GM12872 (cell line): ENCODE results near the gene SPRR2A.

Source experiments
- TF ChIP-seq, protein P1 (sequence below): IDR thresholded peaks from 3 replicates; pipeline ENCODE4 v1.5.1; 2011; ENCODE audit warnings: low read depth, mild to moderate bottlenecking, low read length, moderate library complexity; ENCODE audit not compliant: insufficient read depth

Gene SPRR2A

GRCh38 chr1:153072806-153073726 lies 15.8 kb upstream of the SPRR2A start:
- TF ChIP-seq, protein P1, sequence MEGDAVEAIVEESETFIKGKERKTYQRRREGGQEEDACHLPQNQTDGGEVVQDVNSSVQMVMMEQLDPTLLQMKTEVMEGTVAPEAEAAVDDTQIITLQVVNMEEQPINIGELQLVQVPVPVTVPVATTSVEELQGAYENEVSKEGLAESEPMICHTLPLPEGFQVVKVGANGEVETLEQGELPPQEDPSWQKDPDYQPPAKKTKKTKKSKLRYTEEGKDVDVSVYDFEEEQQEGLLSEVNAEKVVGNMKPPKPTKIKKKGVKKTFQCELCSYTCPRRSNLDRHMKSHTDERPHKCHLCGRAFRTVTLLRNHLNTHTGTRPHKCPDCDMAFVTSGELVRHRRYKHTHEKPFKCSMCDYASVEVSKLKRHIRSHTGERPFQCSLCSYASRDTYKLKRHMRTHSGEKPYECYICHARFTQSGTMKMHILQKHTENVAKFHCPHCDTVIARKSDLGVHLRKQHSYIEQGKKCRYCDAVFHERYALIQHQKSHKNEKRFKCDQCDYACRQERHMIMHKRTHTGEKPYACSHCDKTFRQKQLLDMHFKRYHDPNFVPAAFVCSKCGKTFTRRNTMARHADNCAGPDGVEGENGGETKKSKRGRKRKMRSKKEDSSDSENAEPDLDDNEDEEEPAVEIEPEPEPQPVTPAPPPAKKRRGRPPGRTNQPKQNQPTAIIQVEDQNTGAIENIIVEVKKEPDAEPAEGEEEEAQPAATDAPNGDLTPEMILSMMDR = no peak

- TF ChIP-seq, protein P1 = no peak
These were observed 14.2 kb upstream of the SPRR2A start, which contains the start of gene SPRR2B for GRCh38 chr1:153071511-153071910. Gene SPRR2B (minus strand): TSS chr1:153071611. CDS start chr1:153070839, 772 bp downstream.

DNA sequence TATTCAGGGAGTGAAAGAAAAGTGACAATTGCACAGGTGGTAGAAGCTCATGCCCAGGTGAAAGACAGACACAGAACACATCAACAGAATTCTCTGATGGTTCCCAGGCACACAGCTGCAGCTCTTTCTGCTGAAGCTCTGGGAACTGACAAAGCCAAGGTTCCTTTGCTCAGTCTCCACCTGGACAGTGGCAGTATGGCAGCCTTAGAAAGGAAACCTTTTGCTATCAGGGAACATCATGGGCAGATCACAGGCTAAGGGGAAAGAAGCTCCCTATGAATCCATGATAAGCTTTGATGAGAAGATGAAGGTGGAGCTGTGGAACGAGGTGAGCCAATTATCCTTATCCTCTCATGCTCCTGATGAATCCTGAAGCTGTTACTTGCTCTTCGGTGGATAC lies 12.9 kb upstream of the SPRR2A start:
- TF ChIP-seq, protein P1 = no peak

DNA sequence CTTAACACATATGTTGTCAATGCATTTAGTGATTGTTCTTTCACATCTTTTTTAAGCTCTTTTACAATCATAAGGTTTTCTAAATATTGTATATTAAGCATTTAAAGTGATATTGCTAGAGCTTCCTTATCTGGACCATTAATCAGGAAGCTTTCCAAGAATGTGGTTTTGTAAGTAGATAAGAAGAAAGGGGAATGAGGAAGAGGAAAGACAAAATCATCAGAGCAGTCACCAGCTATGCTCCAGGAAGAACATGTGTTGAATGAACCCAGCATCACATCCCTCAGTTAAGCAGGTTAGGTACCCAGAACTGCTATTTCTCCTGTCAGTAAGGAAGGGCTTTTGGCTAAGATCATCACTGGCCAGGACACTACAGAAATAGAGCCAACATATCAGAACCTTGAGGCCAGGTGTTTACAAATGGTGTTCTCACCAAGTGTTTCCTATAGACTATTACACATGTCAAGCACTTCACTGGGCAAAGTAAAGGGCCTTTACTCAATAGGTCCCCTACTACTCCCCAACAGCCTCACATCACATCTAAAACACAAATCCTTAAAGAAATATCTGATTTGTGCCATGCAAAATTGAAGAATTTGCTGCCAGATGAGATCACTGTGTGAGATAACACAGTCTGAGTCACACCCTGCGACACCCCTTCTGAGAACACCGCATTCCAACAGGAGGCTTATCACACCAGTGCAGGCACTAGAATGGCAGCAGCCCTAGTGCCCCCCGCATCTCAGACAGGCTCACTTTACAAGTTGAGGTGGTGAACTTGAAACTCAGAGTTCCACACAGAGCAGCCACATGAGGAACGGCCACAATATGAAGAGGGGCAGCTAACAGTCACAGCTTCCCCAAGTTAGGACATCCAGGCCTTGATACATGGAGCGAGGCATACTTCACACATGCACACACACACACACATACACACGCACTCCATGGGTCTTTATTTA lies 1.8 kb upstream of the SPRR2A start:
- TF ChIP-seq, protein P1 = no peak

- TF ChIP-seq, protein P1 = peak; percentile 3; the same call in 1 of the 3 replicates
These were observed 842 bp upstream of the SPRR2A start for GRCh38 chr1:153058154-153058553.

DNA sequence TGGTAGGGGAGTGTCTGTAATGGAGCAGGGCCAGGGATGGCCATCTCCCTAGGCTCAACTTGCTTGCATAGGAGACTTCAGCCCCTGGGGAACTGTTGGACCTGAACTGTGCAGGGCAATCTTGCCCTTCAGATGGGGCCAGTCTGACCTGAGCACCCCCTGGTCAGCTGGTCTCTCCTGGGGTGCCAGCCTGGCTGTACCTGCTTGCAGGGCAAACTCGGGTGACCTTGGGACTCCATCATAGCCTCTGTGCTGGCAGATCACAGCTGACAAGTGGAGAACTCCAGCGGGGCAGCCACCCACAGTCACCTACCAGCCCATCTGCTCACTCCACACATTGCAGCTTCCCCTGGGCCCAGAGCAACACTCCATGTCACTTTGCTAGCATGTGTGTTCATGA lies 8.1 kb downstream of the SPRR2A start:
- TF ChIP-seq, protein P1 = no peak
